SK-N-SH treated with all-trans-retinoic acid at 6 μM for 48 hours (cell line): ENCODE results near the gene C3.

Experiments used
- BACH2 ChIP-seq: fragments of 250-450 bp; sonication (Bioruptor Pico); IDR thresholded peaks from 2 replicates; pipeline ENCODE4 v1.9.0; 2021; ENCODE audit warnings: mild to moderate bottlenecking, borderline replicate concordance
- ESRRG ChIP-seq: fragments of 250-450 bp; sonication (Bioruptor Pico); IDR thresholded peaks from 2 replicates; pipeline ENCODE4 v1.6.1; 2021; ENCODE audit warnings: mild to moderate bottlenecking
- GLIS3 ChIP-seq: fragments of 250-450 bp; sonication (Bioruptor Pico); IDR thresholded peaks from 2 replicates; pipeline ENCODE4 v1.5.0; 2020; ENCODE audit warnings: mild to moderate bottlenecking, moderate library complexity
- OSR1 ChIP-seq: fragments of 250-450 bp; sonication (Bioruptor Pico); IDR thresholded peaks from 2 replicates; pipeline ENCODE4 v1.8.0; 2022; ENCODE audit warnings: moderate library complexity, mild to moderate bottlenecking, inconsistent platforms
- RARB ChIP-seq: fragments of 250-450 bp; sonication (Bioruptor Pico); IDR thresholded peaks from 2 replicates; pipeline ENCODE4 v1.8.0; 2021; ENCODE audit warnings: mild to moderate bottlenecking, moderate library complexity
- TOX ChIP-seq: fragments of 250-450 bp; sonication (Bioruptor Pico); IDR thresholded peaks from 2 replicates; pipeline ENCODE4 v1.8.0; 2021; ENCODE audit warnings: mild to moderate bottlenecking, moderate library complexity, borderline replicate concordance
- ZFP3 ChIP-seq: fragments of 250-450 bp; sonication (Bioruptor Pico); IDR thresholded peaks from 2 replicates; pipeline ENCODE4 v1.5.0; 2020; ENCODE audit warnings: mild to moderate bottlenecking, moderate library complexity
- ZFP30 ChIP-seq: fragments of 450-650 bp; formaldehyde crosslinking; IDR thresholded peaks from 2 replicates; pipeline ENCODE4 v1.5.0; 2022; ENCODE audit warnings: mild to moderate bottlenecking, moderate library complexity
- ZNF565 ChIP-seq: fragments of 450-650 bp; formaldehyde crosslinking; conservative IDR thresholded peaks from 2 replicates; pipeline ENCODE4 v1.5.0; 2020; ENCODE audit warnings: low read depth, mild to moderate bottlenecking, moderate library complexity
- ZNF8 ChIP-seq: fragments of 450-650 bp; formaldehyde crosslinking; IDR thresholded peaks from 2 replicates; pipeline ENCODE4 v1.5.0; 2020; ENCODE audit warnings: mild to moderate bottlenecking, moderate library complexity
- TF ChIP-seq, protein P1 (sequence below): fragments of 250-450 bp; sonication (Bioruptor Pico); IDR thresholded peaks from 2 replicates; pipeline ENCODE4 v1.8.0; 2021; ENCODE audit warnings: low read depth, mild to moderate bottlenecking, moderate library complexity, borderline replicate concordance
- TF ChIP-seq, protein P2 (sequence below): fragments of 250-450 bp; sonication (Bioruptor Pico); IDR thresholded peaks from 2 replicates; pipeline ENCODE4 v1.5.0; 2020; ENCODE audit warnings: mild to moderate bottlenecking, moderate library complexity
- TF ChIP-seq, protein P3 (sequence below): fragments of 250-450 bp; sonication (Bioruptor Pico); IDR thresholded peaks from 2 replicates; pipeline ENCODE4 v1.8.0; 2020; ENCODE audit warnings: mild to moderate bottlenecking, moderate library complexity, borderline replicate concordance

DNA sequence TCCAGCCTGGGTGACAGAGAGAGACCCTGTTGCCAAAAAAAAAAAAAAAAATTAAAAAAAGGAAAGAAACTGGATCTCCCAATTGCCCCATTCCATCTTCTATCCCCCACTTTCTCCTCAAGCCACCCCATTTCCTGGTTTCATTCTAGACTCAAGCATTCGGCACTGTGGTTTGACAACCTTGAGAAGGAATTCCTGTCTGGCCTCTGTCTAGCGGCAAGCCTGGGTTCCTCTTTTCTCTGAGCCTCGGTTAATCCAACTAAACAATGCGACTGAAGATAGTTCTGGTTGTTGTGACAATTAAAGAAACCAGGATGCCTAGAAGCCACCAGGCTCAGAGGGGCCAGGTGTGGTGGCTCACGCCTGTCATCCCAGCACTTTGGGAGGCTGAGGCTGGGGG, 3.3 kb upstream of the C3 start:
- TF ChIP-seq, protein P1, sequence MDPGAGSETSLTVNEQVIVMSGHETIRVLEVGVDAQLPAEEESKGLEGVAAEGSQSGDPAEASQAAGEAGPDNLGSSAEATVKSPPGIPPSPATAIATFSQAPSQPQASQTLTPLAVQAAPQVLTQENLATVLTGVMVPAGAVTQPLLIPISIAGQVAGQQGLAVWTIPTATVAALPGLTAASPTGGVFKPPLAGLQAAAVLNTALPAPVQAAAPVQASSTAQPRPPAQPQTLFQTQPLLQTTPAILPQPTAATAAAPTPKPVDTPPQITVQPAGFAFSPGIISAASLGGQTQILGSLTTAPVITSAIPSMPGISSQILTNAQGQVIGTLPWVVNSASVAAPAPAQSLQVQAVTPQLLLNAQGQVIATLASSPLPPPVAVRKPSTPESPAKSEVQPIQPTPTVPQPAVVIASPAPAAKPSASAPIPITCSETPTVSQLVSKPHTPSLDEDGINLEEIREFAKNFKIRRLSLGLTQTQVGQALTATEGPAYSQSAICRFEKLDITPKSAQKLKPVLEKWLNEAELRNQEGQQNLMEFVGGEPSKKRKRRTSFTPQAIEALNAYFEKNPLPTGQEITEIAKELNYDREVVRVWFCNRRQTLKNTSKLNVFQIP, result no peak
- no peak for TF ChIP-seq ZNF565 (CRISPR knock-in tag)
- TF ChIP-seq, protein P2, sequence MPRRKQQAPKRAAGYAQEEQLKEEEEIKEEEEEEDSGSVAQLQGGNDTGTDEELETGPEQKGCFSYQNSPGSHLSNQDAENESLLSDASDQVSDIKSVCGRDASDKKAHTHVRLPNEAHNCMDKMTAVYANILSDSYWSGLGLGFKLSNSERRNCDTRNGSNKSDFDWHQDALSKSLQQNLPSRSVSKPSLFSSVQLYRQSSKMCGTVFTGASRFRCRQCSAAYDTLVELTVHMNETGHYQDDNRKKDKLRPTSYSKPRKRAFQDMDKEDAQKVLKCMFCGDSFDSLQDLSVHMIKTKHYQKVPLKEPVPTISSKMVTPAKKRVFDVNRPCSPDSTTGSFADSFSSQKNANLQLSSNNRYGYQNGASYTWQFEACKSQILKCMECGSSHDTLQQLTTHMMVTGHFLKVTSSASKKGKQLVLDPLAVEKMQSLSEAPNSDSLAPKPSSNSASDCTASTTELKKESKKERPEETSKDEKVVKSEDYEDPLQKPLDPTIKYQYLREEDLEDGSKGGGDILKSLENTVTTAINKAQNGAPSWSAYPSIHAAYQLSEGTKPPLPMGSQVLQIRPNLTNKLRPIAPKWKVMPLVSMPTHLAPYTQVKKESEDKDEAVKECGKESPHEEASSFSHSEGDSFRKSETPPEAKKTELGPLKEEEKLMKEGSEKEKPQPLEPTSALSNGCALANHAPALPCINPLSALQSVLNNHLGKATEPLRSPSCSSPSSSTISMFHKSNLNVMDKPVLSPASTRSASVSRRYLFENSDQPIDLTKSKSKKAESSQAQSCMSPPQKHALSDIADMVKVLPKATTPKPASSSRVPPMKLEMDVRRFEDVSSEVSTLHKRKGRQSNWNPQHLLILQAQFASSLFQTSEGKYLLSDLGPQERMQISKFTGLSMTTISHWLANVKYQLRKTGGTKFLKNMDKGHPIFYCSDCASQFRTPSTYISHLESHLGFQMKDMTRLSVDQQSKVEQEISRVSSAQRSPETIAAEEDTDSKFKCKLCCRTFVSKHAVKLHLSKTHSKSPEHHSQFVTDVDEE (CRISPR knock-in tag), result no peak
- no peak for TF ChIP-seq ZFP30 (CRISPR knock-in tag)
- no peak for TF ChIP-seq ZFP3 (CRISPR knock-in tag)
- TF ChIP-seq OSR1 (CRISPR knock-in tag), result no peak
- TF ChIP-seq, protein P3, sequence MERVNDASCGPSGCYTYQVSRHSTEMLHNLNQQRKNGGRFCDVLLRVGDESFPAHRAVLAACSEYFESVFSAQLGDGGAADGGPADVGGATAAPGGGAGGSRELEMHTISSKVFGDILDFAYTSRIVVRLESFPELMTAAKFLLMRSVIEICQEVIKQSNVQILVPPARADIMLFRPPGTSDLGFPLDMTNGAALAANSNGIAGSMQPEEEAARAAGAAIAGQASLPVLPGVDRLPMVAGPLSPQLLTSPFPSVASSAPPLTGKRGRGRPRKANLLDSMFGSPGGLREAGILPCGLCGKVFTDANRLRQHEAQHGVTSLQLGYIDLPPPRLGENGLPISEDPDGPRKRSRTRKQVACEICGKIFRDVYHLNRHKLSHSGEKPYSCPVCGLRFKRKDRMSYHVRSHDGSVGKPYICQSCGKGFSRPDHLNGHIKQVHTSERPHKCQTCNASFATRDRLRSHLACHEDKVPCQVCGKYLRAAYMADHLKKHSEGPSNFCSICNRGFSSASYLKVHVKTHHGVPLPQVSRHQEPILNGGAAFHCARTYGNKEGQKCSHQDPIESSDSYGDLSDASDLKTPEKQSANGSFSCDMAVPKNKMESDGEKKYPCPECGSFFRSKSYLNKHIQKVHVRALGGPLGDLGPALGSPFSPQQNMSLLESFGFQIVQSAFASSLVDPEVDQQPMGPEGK (CRISPR knock-in tag), result no peak
- no peak for TF ChIP-seq TOX (CRISPR knock-in tag)
- no peak for TF ChIP-seq ZNF8
- TF ChIP-seq ESRRG, result no peak
- no peak for TF ChIP-seq RARB (CRISPR knock-in tag)
- TF ChIP-seq BACH2, result no peak
- no peak for TF ChIP-seq GLIS3 (CRISPR knock-in tag)
